ENCODE results near the gene CCDC187. TPM values are rescaled to one million over a fixed set of nuclear protein-coding genes. Genes with fewer than 3 reads are reported as not detected.

Gene CCDC187
- total RNA-seq, 1 experiment from 2014 or later: 2.7 TPM

DNA sequence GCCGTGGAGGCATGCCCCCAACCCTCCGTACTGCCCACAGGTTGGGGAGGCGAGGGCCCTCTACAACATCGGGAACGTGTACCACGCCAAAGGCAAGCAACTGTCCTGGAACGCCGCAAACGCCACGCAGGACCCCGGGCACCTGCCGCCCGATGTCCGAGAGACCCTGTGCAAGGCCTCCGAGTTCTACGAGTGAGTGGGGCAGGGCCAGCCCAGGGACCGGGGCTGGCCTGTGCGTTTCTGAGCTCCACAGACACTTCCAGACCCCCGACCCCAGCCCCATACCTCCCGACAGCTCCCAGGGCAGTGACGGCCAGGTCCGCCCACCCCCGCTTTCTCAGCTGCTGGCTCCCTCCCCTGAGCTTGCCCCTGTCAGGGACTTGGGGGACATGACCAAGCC lies 33.0 kb upstream of the CCDC187 start:
- ChIA-PET CTCF (interaction anchor here (0.6 to 1.1 kb wide), 2 partner anchors 9 to 1558 kb away, joined by 3 to 4 read pairs; no protein-coding TSS in a partner anchor), POLR2A (ENCODE audit: unreplicated experiment) (interaction anchor here (0.6 kb wide), 1 partner anchor 10 kb away, joined by 4 read pairs; no protein-coding TSS in a partner anchor)

DNA sequence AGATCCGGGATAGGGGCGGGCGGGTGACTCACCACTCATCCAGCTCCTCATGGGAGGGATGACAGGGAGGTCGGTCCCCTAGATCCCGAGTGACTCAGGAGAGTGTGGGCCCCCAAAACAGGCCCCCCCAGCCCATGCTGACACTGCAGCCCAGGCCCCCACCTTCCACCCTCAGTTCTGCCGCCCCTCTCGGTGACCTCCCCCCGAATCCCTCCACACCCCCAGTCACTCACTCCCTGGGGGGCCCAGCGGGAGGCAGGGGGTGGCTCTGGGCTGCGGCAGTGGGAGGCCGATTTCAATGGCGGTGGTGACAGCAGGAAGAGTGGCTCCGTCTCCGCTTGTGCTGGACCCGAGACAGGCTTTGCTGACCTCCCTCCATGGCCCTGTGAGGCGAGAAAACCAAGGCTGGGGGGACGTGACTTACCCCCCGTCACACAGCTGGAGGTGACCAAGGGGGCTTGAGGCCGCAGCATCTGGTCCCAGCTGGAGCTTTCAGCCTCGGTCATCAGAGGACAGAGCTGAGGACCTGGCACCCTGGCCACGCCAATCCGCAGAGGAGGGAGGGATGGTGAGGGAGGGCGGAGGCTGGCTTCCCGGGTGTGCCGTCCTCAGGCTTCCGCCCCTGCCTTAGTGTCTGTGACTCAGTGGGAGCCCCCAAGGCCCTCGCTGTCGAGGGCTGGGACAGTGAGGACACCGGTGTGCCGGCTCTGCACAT lies 32.4 kb upstream of the CCDC187 start:
- no peak for DNase-seq
- Histone ChIP-seq H3K36me3 (ENCODE audit: low read depth) (no peaks in the 10 kb centered on the region), H3K27ac (no peak overlapping the region), H3K9me2 (ENCODE audit: insufficient read depth) (no peaks in the 10 kb centered on the region), H3K79me2 (ENCODE audit: low read depth) (no peaks in the 10 kb centered on the region), H3K4me1 (replicated peaks; ENCODE audit: insufficient read depth) (no peaks in the 10 kb centered on the region), H3K27me3 (ENCODE audit: insufficient read depth, low read depth) (no peaks in the 10 kb centered on the region), H3K4me3 (no peak overlapping the region), H3K9me3 (ENCODE audit: insufficient read depth, low read depth) (no peaks in the 10 kb centered on the region), H4K20me1 (ENCODE audit: insufficient read depth) (no peaks in the 10 kb centered on the region), H3K4me2 (no peak overlapping the region), H3F3A (ENCODE audit: insufficient read depth, low read depth) (no peaks in the 10 kb centered on the region), H2AFZ (no peak overlapping the region)
- POLR2A ChIA-PET (ENCODE audit: unreplicated experiment): no interaction called here
- CTCF ChIA-PET: interaction anchor here (0.6 kb wide), 1 partner anchor 81 kb away, joined by 4 read pairs; no protein-coding TSS in a partner anchor
- no TSS peak for BruUV-seq (replicated peaks)
- TF ChIP-seq EZH2 (IDR thresholded peaks at IDR 0.05; ENCODE audit: low read depth): no peak
- TF ChIP-seq, protein P1, sequence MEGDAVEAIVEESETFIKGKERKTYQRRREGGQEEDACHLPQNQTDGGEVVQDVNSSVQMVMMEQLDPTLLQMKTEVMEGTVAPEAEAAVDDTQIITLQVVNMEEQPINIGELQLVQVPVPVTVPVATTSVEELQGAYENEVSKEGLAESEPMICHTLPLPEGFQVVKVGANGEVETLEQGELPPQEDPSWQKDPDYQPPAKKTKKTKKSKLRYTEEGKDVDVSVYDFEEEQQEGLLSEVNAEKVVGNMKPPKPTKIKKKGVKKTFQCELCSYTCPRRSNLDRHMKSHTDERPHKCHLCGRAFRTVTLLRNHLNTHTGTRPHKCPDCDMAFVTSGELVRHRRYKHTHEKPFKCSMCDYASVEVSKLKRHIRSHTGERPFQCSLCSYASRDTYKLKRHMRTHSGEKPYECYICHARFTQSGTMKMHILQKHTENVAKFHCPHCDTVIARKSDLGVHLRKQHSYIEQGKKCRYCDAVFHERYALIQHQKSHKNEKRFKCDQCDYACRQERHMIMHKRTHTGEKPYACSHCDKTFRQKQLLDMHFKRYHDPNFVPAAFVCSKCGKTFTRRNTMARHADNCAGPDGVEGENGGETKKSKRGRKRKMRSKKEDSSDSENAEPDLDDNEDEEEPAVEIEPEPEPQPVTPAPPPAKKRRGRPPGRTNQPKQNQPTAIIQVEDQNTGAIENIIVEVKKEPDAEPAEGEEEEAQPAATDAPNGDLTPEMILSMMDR (conservative IDR thresholded peaks at IDR 0.05): no peak
- intact Hi-C loops (cut with micrococcal nuclease; ENCODE audit: unreplicated experiment): no loop called here

More for the DNA sequence above, 33.0 kb upstream of the CCDC187 start:
- Histone ChIP-seq H3K4me3 (no peak overlapping the region), H4K20me1 (ENCODE audit: insufficient read depth) (no peaks in the 10 kb centered on the region), H3K9me2 (ENCODE audit: insufficient read depth) (no peaks in the 10 kb centered on the region), H3K27ac (no peak overlapping the region), H3K9me3 (ENCODE audit: insufficient read depth, low read depth) (no peaks in the 10 kb centered on the region), H3K36me3 (ENCODE audit: low read depth) (no peaks in the 10 kb centered on the region), H3F3A (ENCODE audit: insufficient read depth, low read depth) (no peaks in the 10 kb centered on the region), H3K4me1 (replicated peaks; ENCODE audit: insufficient read depth) (no peaks in the 10 kb centered on the region), H3K27me3 (ENCODE audit: insufficient read depth, low read depth) (no peaks in the 10 kb centered on the region), H3K4me2 (no peak overlapping the region), H2AFZ (no peak overlapping the region), H3K79me2 (ENCODE audit: low read depth) (no peaks in the 10 kb centered on the region)
- intact Hi-C loops (cut with micrococcal nuclease; ENCODE audit: unreplicated experiment): no loop called here
- BruUV-seq (replicated peaks): no TSS peak
- no peak for DNase-seq
- TF ChIP-seq EZH2 (IDR thresholded peaks at IDR 0.05; ENCODE audit: low read depth): no peak
- TF ChIP-seq, protein P1 (conservative IDR thresholded peaks at IDR 0.05): no peak

DNA sequence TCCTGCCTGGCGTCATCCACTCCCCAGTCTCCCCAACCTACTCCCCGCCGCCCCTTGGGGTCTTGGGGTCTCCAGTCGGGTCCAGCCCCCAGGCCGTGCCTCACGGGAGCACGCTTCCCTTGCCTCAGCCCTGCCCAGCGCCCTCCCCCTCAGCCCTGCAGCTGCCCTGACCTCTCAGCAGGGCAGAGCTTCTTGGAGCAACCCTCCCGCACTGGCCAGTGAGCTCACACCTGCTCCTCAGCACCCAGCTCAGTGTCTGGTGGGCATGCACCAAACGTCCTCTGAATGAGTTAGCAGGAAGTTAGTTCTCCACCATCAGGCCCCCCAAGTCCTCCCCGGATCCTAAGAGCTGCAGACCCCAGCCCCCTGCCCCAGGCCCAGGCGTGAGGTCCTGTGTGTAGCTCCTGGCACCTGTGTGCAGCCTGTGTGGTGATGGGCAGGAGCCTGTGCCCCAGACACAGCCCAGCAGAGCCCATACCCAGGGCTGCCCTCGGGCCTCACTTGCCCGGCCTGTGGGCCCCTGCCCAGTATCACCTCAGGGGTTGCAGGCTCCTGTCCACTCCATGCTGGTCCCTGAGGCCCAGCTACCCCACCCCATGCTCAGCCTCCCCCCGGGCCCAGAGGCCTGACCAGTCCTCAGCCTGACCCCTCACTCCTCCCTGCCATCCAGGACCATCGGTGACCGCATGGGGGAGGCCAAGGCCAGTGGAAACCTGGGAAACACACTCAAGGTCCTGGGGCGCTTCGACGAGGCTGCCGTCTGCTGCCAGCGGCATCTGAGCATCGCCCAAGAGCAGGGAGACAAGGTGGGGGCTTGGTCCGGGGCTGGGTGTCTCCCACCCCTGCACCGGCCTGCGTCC lies 31.6 kb upstream of the CCDC187 start:
- no TSS peak for BruUV-seq (replicated peaks)
- intact Hi-C loops (cut with micrococcal nuclease; ENCODE audit: unreplicated experiment): no loop called here
- TF ChIP-seq, protein P1 (conservative IDR thresholded peaks at IDR 0.05): no peak
- no peak for TF ChIP-seq EZH2 (IDR thresholded peaks at IDR 0.05; ENCODE audit: low read depth)
- no peak overlapping the region for H3K4me3 ChIP-seq
- H3K9me3 ChIP-seq (ENCODE audit: insufficient read depth, low read depth): no peaks in the 10 kb centered on the region
- no peaks in the 10 kb centered on the region for H3K9me2 ChIP-seq (ENCODE audit: insufficient read depth)
- H3K27ac ChIP-seq: no peak overlapping the region
- no peaks in the 10 kb centered on the region for H3K79me2 ChIP-seq (ENCODE audit: low read depth)
- no peak for DNase-seq
- no peaks in the 10 kb centered on the region for H4K20me1 ChIP-seq (ENCODE audit: insufficient read depth)
- ChIA-PET CTCF (interaction anchor here (0.6 kb wide), 2 partner anchors 11 to 82 kb away, joined by 4 to 5 read pairs; no protein-coding TSS in a partner anchor), POLR2A (ENCODE audit: unreplicated experiment) (no interaction called here)
- no peak overlapping the region for H2AFZ ChIP-seq
- H3K27me3 ChIP-seq (ENCODE audit: insufficient read depth, low read depth): no peaks in the 10 kb centered on the region
- no peaks in the 10 kb centered on the region for H3K36me3 ChIP-seq (ENCODE audit: low read depth)
- no peak overlapping the region for H3K4me2 ChIP-seq
- no peaks in the 10 kb centered on the region for H3K4me1 ChIP-seq (replicated peaks; ENCODE audit: insufficient read depth)
- H3F3A ChIP-seq (ENCODE audit: insufficient read depth, low read depth): no peaks in the 10 kb centered on the region
